Mesenchymal stem cell (in vitro differentiated cells and primary cell): ENCODE results near the gene SYNC.

Source experiments
- DNase-seq: peaks from one replicate; pipeline ENCODE4 v3.0.0-alpha.2; 2013
- H2AFZ ChIP-seq: one replicate; pipeline ENCODE4 v1.6.1; 2013; ENCODE audit warnings: low read depth, mild to moderate bottlenecking, control low read depth, inconsistent platforms, low read length, moderate library complexity
- H2AK5ac ChIP-seq: 2 replicates; pipeline ENCODE4 v1.6.1; 2013; ENCODE audit warnings: low read length, moderate library complexity, mild to moderate bottlenecking, inconsistent platforms; ENCODE audit not compliant: severe bottlenecking
- H2BK120ac ChIP-seq: one replicate; pipeline ENCODE4 v1.6.1; 2013; ENCODE audit warnings: low read depth, mild to moderate bottlenecking, inconsistent platforms, low read length, moderate library complexity
- H2BK12ac ChIP-seq, 2 experiments: one replicate each; pipeline ENCODE4 v1.6.1; 2013; ENCODE audit warnings: inconsistent platforms in 2 of 2, low read length in 2 of 2, mild to moderate bottlenecking in 2 of 2, moderate library complexity in 2 of 2, control low read depth in 1 of 2
- H2BK15ac ChIP-seq: one replicate; pipeline ENCODE4 v1.6.1; 2013; ENCODE audit warnings: mild to moderate bottlenecking, low read depth, inconsistent platforms; ENCODE audit not compliant: poor library complexity, severe bottlenecking
- H2BK5ac ChIP-seq: 2 replicates; pipeline ENCODE4 v1.6.1; 2013; ENCODE audit warnings: low read depth, mild to moderate bottlenecking, low read length, control low read depth, inconsistent platforms; ENCODE audit not compliant: poor library complexity, severe bottlenecking
- H3K14ac ChIP-seq, 2 experiments: one replicate each; pipeline ENCODE4 v1.6.1; 2013; ENCODE audit warnings: inconsistent platforms in 2 of 2, low read length in 2 of 2, control low read depth in 1 of 2, mild to moderate bottlenecking in 1 of 2, moderate library complexity in 1 of 2
- H3K18ac ChIP-seq, 2 experiments: one replicate each; pipeline ENCODE4 v1.6.1; 2013; ENCODE audit warnings: inconsistent platforms in 2 of 2, low read length in 2 of 2, control low read depth in 1 of 2, low read depth in 1 of 2, mild to moderate bottlenecking in 1 of 2
- H3K23ac ChIP-seq, 2 experiments: one replicate each; pipeline ENCODE4 v1.6.1; 2013; ENCODE audit warnings: inconsistent platforms in 2 of 2, low read length in 2 of 2, mild to moderate bottlenecking in 2 of 2, moderate library complexity in 2 of 2, control low read depth in 1 of 2
- H3K27ac ChIP-seq: 2 replicates; pipeline ENCODE4 v1.5.1; 2013; ENCODE audit warnings: mild to moderate bottlenecking, moderate library complexity, low read length, control low read depth, inconsistent platforms; ENCODE audit not compliant: poor library complexity, severe bottlenecking
- H3K27me3 ChIP-seq, 2 experiments: 2 replicates each; pipeline versions ENCODE4 v1.6.1 to v1.7.0; 2013; ENCODE audit warnings: low read length in 2 of 2, mild to moderate bottlenecking in 2 of 2, moderate library complexity in 2 of 2, control low read depth in 1 of 2, inconsistent platforms in 1 of 2; ENCODE audit not compliant: control insufficient read depth in 1 of 2, insufficient read depth in 1 of 2
- H3K36me3 ChIP-seq, 2 experiments: 2 replicates each; pipeline versions ENCODE4 v1.6.1 to v1.7.0; 2013; ENCODE audit warnings: low read length in 2 of 2, control low read depth in 1 of 2, inconsistent platforms in 1 of 2, low read depth in 1 of 2, mild to moderate bottlenecking in 1 of 2; ENCODE audit not compliant: insufficient read depth in 2 of 2, control insufficient read depth in 1 of 2
- H3K4ac ChIP-seq, 2 experiments: one replicate each; pipeline ENCODE4 v1.6.1; 2013; ENCODE audit warnings: inconsistent platforms in 2 of 2, low read length in 2 of 2, mild to moderate bottlenecking in 2 of 2, moderate library complexity in 2 of 2, control low read depth in 1 of 2, low read depth in 1 of 2
- H3K4me1 ChIP-seq: 2 replicates; pipeline ENCODE4 v1.6.1; 2013; ENCODE audit warnings: low read depth, low read length, control low read depth; ENCODE audit not compliant: control insufficient read depth, insufficient read depth
- H3K4me2 ChIP-seq: 2 replicates; pipeline ENCODE4 v1.6.1; 2013; ENCODE audit warnings: low read length, mild to moderate bottlenecking, inconsistent platforms; ENCODE audit not compliant: poor library complexity, severe bottlenecking
- H3K4me3 ChIP-seq, 2 experiments: 2 replicates each; pipeline versions ENCODE4 v1.5.1 to v1.7.0; 2013; ENCODE audit warnings: low read length in 2 of 2, mild to moderate bottlenecking in 2 of 2, control low read depth in 1 of 2, low read depth in 1 of 2; ENCODE audit not compliant: insufficient read depth in 1 of 2
- H3K79me1 ChIP-seq: replicated peaks from 2 replicates; pipeline ENCODE4 v1.6.1; 2013; ENCODE audit warnings: mild to moderate bottlenecking, control low read depth, low read length, inconsistent platforms; ENCODE audit not compliant: poor library complexity, severe bottlenecking
- H3K9ac ChIP-seq: 2 replicates; pipeline ENCODE4 v1.7.0; 2013; ENCODE audit warnings: mild to moderate bottlenecking, low read length, moderate library complexity
- H3K9me3 ChIP-seq: 2 replicates; pipeline ENCODE4 v1.7.0; 2013; ENCODE audit warnings: mild to moderate bottlenecking, low read length; ENCODE audit not compliant: control insufficient read depth
- H4K8ac ChIP-seq: one replicate; pipeline ENCODE4 v1.6.1; 2013; ENCODE audit warnings: inconsistent platforms, mild to moderate bottlenecking, low read length, moderate library complexity
- H4K91ac ChIP-seq: one replicate; pipeline ENCODE4 v1.6.1; 2013; ENCODE audit warnings: mild to moderate bottlenecking, low read length, inconsistent platforms
- WGBS: methylation state at CpG from one replicate; pipeline ENCODE4 v1.1.7; 2013; ENCODE audit warnings: mixed read lengths; 5-methylcytosine and 5-hydroxymethylcytosine counted together

The SYNC gene

DNA sequence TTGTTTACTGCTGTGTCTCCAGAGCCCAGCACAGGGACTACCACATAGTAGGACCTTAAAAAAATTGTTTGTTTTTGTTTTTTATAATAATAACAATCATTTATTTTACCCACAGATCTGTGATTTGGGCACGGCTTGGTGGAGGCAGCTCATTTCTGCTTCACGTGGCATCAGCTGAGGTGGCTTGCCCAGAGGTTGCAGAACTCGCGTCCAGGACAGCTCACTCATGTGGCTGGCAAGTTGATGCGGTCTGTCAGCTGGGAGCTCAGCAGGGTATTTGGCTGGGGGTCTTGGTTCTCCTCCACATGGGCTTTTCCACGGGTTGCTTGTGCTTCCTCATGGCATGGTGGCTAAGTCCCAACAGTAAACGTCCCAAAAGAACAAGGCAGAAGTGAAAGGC, 2.9 kb upstream of the SYNC start:
- DNase-seq, result no peak
- 92% methylated on average over 7 of the region's 7 CpGs for WGBS

DNA sequence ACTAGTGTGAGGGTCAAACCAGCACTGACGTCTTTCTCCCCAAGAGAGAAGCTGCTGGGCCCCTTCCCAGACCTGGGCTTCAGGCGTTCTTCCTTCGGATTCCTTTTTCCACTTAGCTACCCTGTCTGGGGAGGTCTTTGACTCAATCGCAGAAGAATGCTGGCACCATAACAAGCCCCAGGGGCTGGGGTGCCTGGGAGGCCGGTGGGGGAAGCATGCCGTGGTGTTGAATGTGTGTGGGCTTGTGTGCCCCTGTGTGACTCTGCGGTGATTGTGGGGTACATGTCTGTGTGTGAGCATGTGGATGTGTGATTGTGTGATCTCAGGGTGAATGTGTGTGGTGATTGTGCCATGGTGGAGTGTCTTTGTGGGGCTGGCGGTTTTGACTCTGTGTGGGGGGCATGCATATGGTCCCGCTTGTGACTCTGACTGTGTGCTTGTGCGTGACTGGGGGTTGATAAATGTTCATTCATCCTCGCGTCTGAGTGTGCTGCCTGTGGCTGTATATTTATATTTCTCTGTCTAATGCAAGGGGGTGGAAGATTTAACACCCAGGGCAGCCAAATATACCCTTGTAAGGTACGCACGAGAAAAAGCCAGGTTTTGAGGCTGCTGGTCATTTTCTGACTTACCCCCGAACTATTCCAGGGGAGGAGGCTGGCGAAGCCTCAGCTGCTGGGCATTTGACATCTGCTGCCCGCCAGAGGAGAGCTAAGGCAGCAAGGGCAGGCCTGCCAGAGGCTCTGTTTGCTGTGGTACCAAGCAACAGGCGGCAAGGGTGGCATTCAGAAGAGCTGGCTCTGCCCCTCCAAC, 1.1 kb upstream of the SYNC start:
- peak; percentile 96 for DNase-seq
- Histone ChIP-seq H2BK120ac (peak overlapping the region; percentile 95), H3K4me2 (peak overlapping the region; percentile 93), H4K8ac (peak overlapping the region; percentile 99), H3K23ac (peak overlapping the region in 1 of 2 experiments; percentile 75), H3K4ac (peak overlapping the region; percentile 20 to 99), H3K36me3 (peaks cover 0 to 3% of the 10 kb centered on the region in 2 experiments), H2AK5ac (peak overlapping the region; percentile 98), H3K79me1 (peaks cover 5% of the 10 kb centered on the region), H3K27me3 (no peaks in the 10 kb centered on the region), H3K14ac (peak overlapping the region in 1 of 2 experiments; percentile 79), H3K27ac (peak overlapping the region; percentile 98), H3K9ac (peak overlapping the region; percentile 93), H2BK12ac (peak overlapping the region; percentile 59 to 98), H2BK5ac (peak overlapping the region; percentile 100), H2AFZ (no peak overlapping the region), H3K9me3 (no peaks in the 10 kb centered on the region), H4K91ac (peak overlapping the region; percentile 99), H3K4me3 (peak overlapping the region; percentile 75 to 82), H2BK15ac (peak overlapping the region; percentile 87), H3K4me1 (peaks cover 26% of the 10 kb centered on the region), H3K18ac (peak overlapping the region; percentile 97 to 98)
- 24% methylated on average over 17 of the region's 18 CpGs for WGBS

More for the DNA sequence above, 2.9 kb upstream of the SYNC start:
- Histone ChIP-seq H2AK5ac (peak overlapping the region; percentile 40), H2BK5ac (no peak overlapping the region), H3K4me1 (peaks cover 26% of the 10 kb centered on the region), H3K27me3 (no peaks in the 10 kb centered on the region), H2BK120ac (no peak overlapping the region), H3K27ac (no peak overlapping the region), H3K23ac (no peak overlapping the region), H3K4ac (no peak overlapping the region), H4K8ac (no peak overlapping the region), H3K4me2 (no peak overlapping the region), H3K9me3 (no peaks in the 10 kb centered on the region), H2BK12ac (peak overlapping the region in 1 of 2 experiments; percentile 17), H3K4me3 (no peak overlapping the region), H3K79me1 (peaks cover 2% of the 10 kb centered on the region), H2AFZ (no peak overlapping the region), H3K18ac (no peak overlapping the region), H4K91ac (no peak overlapping the region), H3K14ac (no peak overlapping the region), H3K36me3 (no peaks in the 10 kb centered on the region), H3K9ac (no peak overlapping the region), H2BK15ac (no peak overlapping the region)

DNA sequence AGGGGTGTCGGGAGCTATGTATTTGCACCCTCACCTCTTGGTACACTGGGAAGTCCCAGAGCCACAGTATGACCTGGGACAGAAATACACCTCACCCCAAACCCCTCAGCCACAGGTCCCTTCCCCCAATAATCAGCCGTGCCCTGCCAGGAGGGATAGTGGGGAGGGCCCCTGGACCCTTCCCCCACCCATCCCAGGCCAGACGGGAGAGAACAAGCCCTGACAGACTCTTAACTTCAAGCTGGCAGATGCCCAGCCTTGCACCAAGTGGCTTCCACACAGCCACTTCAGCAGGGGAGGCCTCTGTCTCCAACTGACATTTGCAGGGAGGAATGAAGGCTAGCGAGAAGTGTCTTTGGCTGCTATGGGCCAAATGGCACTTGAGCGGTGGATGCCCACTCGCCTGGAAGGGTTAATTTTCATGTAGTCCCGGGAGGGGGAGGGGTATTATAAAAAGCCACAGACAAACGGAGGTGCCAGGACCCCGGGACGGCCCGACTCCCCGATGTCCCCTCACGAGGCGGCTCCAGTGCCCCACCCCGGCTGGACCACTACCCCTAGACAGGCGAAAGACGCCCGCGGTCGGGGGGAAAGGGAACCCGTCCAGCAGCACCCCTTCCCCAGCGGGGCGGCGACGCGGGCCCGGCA, 495 bp downstream of the SYNC start:
- Histone ChIP-seq H3K4me2 (peak overlapping the region; percentile 93), H2AFZ (no peak overlapping the region)
- WGBS, result 6% methylated on average over 18 of the region's 27 CpGs

DNA sequence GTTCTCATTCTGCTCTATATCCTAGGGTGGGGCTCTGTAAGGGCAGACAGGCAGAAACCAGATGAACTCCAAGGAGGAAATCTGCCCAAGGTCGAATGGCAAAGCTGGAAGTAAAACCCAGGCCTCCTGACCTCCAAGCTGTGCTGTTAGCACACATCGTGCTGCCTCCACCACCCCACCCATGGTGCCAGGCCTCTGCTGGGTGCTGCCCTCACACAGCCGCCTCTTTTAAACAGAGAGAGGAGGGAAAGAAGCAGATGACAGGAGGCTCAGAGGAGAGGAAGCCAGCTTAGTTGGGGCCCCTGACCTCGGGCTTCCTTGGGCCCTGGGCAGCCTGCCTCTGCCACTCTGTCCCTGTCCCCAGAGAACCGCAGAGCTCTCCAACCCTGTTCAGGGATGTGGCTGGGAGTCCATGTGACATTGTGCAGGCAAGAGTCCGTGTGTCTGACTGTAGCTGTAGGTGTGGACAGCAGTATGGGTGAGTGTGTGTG, 1.1 kb downstream of the SYNC start:
- Histone ChIP-seq H2BK120ac (peak overlapping the region; percentile 1), H2BK5ac (no peak overlapping the region), H2AFZ (no peak overlapping the region), H3K79me1 (peaks cover 5% of the 10 kb centered on the region), H3K23ac (no peak overlapping the region), H2BK12ac (peak overlapping the region; percentile 40 to 79), H3K27me3 (no peaks in the 10 kb centered on the region), H3K18ac (peak overlapping the region; percentile 42 to 91), H3K4me3 (peak overlapping the region; percentile 75 to 98), H4K91ac (peak overlapping the region; percentile 85), H2AK5ac (no peak overlapping the region), H3K4me2 (peak overlapping the region; percentile 93), H4K8ac (peak overlapping the region; percentile 61), H3K4ac (peak overlapping the region; percentile 26 to 84), H3K9me3 (no peaks in the 10 kb centered on the region), H3K4me1 (peaks cover 25% of the 10 kb centered on the region), H3K27ac (peak overlapping the region; percentile 85), H3K36me3 (peaks cover 7 to 8% of the 10 kb centered on the region in 2 experiments), H2BK15ac (peak overlapping the region; percentile 80), H3K14ac (no peak overlapping the region), H3K9ac (peak overlapping the region; percentile 93)
- DNase-seq, result peak; percentile 49
- 59% methylated on average over 6 of the region's 6 CpGs for WGBS

More for the DNA sequence above, 495 bp downstream of the SYNC start:
- H3K4me3 ChIP-seq, result peak overlapping the region; percentile 75 to 98
- peak overlapping the region; percentile 42 to 91 for H3K18ac ChIP-seq
- peak overlapping the region; percentile 75 to 84 for H3K4ac ChIP-seq
- peaks cover 5% of the 10 kb centered on the region for H3K79me1 ChIP-seq
- peaks cover 26% of the 10 kb centered on the region for H3K4me1 ChIP-seq
- H4K91ac ChIP-seq, result peak overlapping the region; percentile 85
- no peaks in the 10 kb centered on the region for H3K27me3 ChIP-seq
- peak; percentile 57 for DNase-seq
- peak overlapping the region; percentile 61 for H4K8ac ChIP-seq
- H2BK15ac ChIP-seq, result peak overlapping the region; percentile 99
- H2BK5ac ChIP-seq, result peak overlapping the region; percentile 69
- peak overlapping the region; percentile 40 to 79 for H2BK12ac ChIP-seq
- H3K36me3 ChIP-seq, result peaks cover 1 to 7% of the 10 kb centered on the region in 2 experiments
- H3K9ac ChIP-seq, result peak overlapping the region; percentile 93
- H2BK120ac ChIP-seq, result peak overlapping the region; percentile 95
- no peak overlapping the region for H3K14ac ChIP-seq
- no peaks in the 10 kb centered on the region for H3K9me3 ChIP-seq
- peak overlapping the region; percentile 85 for H3K27ac ChIP-seq
- peak overlapping the region in 1 of 2 experiments; percentile 42 for H3K23ac ChIP-seq
- no peak overlapping the region for H2AK5ac ChIP-seq
